ENCODE data around the gene ADAMTS9. TPM values are rescaled to one million over a fixed set of nuclear protein-coding genes. Genes with fewer than 3 reads are reported as not detected.

Gene ADAMTS9
- total and polyA plus RNA-seq, 8 donors: 5.5 to 107 (median 30.5) TPM

GRCh38 chr3:64621726-64622395, 65.9 kb downstream of the ADAMTS9 start:
- no peak for DNase-seq
- Histone ChIP-seq H3K27ac (no peak overlapping the region), H3K9me3 (no peaks in the 10 kb centered on the region), H3K4me3 (no peak overlapping the region), H3K36me3 (peaks cover 0 to 27% (median 4%) of the 10 kb centered on the region in 4 donors), H3K27me3 (no peaks in the 10 kb centered on the region), H3K4me1 (no peaks in the 10 kb centered on the region)
- intact Hi-C loops (cut with DNase I; ENCODE audit: low total_unique reads): no loop called here
- WGBS, 5 donors: 86 to 92% (median 90%) methylated on average over 8 of the region's 8 CpGs
- TF ChIP-seq POLR2AphosphoS5 (IDR thresholded peaks at IDR 0.05) (no peak), EP300 (IDR thresholded peaks at IDR 0.05) (no peak), POLR2A (IDR thresholded peaks at IDR 0.05) (no peak)
- TF ChIP-seq, protein P1, sequence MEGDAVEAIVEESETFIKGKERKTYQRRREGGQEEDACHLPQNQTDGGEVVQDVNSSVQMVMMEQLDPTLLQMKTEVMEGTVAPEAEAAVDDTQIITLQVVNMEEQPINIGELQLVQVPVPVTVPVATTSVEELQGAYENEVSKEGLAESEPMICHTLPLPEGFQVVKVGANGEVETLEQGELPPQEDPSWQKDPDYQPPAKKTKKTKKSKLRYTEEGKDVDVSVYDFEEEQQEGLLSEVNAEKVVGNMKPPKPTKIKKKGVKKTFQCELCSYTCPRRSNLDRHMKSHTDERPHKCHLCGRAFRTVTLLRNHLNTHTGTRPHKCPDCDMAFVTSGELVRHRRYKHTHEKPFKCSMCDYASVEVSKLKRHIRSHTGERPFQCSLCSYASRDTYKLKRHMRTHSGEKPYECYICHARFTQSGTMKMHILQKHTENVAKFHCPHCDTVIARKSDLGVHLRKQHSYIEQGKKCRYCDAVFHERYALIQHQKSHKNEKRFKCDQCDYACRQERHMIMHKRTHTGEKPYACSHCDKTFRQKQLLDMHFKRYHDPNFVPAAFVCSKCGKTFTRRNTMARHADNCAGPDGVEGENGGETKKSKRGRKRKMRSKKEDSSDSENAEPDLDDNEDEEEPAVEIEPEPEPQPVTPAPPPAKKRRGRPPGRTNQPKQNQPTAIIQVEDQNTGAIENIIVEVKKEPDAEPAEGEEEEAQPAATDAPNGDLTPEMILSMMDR (IDR thresholded peaks at IDR 0.05): no peak

DNA sequence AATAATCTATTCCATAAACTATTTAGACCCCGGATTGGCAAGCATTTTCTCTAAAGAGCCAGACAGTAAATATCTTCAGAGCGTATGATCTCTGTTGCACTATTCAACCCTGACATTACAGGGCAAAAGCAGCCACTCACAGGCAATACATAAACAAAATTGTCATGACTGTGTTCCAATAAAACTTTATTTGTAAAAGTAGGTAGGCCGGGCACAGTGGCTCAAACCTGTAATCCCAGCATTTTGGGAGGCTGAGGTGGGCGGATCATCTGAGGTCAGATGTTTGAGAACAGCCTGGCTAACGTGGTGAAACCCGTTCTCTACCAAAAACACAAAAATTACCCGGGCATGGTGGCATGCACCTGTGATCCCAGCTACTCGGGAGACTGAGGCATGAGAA, 66.5 kb downstream of the ADAMTS9 start:
- Histone ChIP-seq H3K4me3 (no peak overlapping the region), H3K36me3 (peaks cover 0 to 27% (median 3%) of the 10 kb centered on the region in 4 donors), H3K27me3 (no peaks in the 10 kb centered on the region), H3K9me3 (no peaks in the 10 kb centered on the region), H3K4me1 (no peaks in the 10 kb centered on the region), H3K27ac (no peak overlapping the region)
- intact Hi-C loops (cut with DNase I; ENCODE audit: low total_unique reads): no loop called here
- DNase-seq: no peak
- TF ChIP-seq POLR2AphosphoS5 (IDR thresholded peaks at IDR 0.05) (no peak), POLR2A (IDR thresholded peaks at IDR 0.05) (no peak), EP300 (IDR thresholded peaks at IDR 0.05) (no peak)
- TF ChIP-seq, protein P1 (IDR thresholded peaks at IDR 0.05): no peak
- 93 to 97% (median 94%) methylated on average over 8 of the region's 8 CpGs for WGBS, 5 donors

DNA sequence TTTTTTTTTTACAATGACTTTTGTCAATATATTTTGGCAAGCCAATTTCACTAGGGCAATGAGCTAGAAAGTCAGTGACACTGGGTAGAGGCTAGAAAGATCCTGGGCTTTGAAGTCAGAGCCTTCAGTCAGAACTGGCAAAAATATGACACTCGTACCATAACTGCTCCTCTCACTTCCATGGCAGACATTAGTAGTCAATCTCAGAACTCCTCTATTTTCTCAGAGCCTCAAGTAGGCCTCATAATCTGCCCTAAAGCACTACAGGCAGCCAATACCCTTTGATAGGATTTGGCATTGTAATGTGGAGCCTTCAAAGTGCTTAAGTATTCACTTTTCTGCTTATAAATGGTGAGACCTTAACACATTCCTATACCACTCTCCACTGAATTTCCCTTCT, 67.8 kb downstream of the ADAMTS9 start:
- WGBS, 5 donors: 86 to 94% (median 93%) methylated on average over 1 of the region's 1 CpG
- Histone ChIP-seq H3K27me3 (no peaks in the 10 kb centered on the region), H3K4me3 (no peak overlapping the region), H3K4me1 (no peaks in the 10 kb centered on the region), H3K9me3 (no peaks in the 10 kb centered on the region), H3K27ac (no peak overlapping the region), H3K36me3 (peaks cover 0 to 29% (median 5%) of the 10 kb centered on the region in 4 donors)
- TF ChIP-seq POLR2AphosphoS5 (IDR thresholded peaks at IDR 0.05) (no peak), EP300 (IDR thresholded peaks at IDR 0.05) (no peak), POLR2A (IDR thresholded peaks at IDR 0.05) (no peak)
- TF ChIP-seq, protein P1 (IDR thresholded peaks at IDR 0.05): no peak
- DNase-seq: no peak
- intact Hi-C loops (cut with DNase I; ENCODE audit: low total_unique reads): no loop called here

- Histone ChIP-seq H3K4me3 (no peak overlapping the region), H3K36me3 (peaks cover 0 to 32% (median 6%) of the 10 kb centered on the region in 4 donors), H3K4me1 (no peaks in the 10 kb centered on the region), H3K9me3 (no peaks in the 10 kb centered on the region), H3K27me3 (no peaks in the 10 kb centered on the region), H3K27ac (no peak overlapping the region)
- TF ChIP-seq EP300 (IDR thresholded peaks at IDR 0.05): no peak
- TF ChIP-seq, protein P1 (IDR thresholded peaks at IDR 0.05): no peak
- TF ChIP-seq POLR2A (IDR thresholded peaks at IDR 0.05): no peak
- no peak for TF ChIP-seq POLR2AphosphoS5 (IDR thresholded peaks at IDR 0.05)
- DNase-seq: no peak
- WGBS, 5 donors: 78 to 86% (median 85%) methylated on average over 5 of the region's 5 CpGs
- intact Hi-C loops (cut with DNase I; ENCODE audit: low total_unique reads): no loop called here
Observed at GRCh38 chr3:64619216-64619615, 68.6 kb downstream of the ADAMTS9 start.
